Upper lobe of left lung (tissue), 4 donors: ENCODE data around the gene PRCD.

ENCODE experiments used
- EP300 ChIP-seq, 4 donors: sonication (generic); formaldehyde crosslinking; IDR thresholded peaks; one replicate each; pipeline ENCODE4 v1.5.1; 2017; ENCODE audit warnings: antibody characterized with exemption in 4 of 4, control low read depth in 2 of 4
- TF ChIP-seq, protein P1 (sequence below), 6 experiments: fragments of 450-650 bp in 4 of 6; fragments of 200-600 bp in 2 of 6; sonication (generic) in 2 of 6; IDR thresholded peaks; one replicate each; pipeline ENCODE4 v1.5.1; 2016 to 2019; ENCODE audit warnings: antibody characterized with exemption in 6 of 6

DNA sequence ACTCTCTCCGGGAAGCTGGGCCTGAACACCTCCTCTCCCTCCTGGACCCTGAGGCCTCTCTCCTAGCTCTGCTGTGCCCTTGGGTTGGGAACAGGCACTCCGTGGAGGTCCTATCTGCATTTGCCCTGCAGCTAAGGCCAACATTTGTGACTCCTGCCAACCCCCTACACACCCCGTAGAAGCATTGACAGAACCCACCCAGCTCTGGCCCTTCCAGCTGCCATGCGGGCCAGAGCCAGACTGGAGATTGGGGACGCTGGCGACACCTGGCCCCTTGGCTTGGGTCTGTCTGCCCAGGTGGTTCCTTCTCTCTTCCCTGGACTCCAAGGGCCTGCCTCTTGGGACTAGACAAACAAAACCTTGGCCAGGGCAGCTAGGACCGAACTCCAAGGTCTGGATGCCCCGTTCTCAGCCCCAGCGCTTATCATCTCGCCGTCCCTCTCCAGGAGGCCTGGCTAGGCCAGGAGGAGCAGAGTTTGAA is 38.0 kb upstream of the PRCD start:
- TF ChIP-seq, protein P1, sequence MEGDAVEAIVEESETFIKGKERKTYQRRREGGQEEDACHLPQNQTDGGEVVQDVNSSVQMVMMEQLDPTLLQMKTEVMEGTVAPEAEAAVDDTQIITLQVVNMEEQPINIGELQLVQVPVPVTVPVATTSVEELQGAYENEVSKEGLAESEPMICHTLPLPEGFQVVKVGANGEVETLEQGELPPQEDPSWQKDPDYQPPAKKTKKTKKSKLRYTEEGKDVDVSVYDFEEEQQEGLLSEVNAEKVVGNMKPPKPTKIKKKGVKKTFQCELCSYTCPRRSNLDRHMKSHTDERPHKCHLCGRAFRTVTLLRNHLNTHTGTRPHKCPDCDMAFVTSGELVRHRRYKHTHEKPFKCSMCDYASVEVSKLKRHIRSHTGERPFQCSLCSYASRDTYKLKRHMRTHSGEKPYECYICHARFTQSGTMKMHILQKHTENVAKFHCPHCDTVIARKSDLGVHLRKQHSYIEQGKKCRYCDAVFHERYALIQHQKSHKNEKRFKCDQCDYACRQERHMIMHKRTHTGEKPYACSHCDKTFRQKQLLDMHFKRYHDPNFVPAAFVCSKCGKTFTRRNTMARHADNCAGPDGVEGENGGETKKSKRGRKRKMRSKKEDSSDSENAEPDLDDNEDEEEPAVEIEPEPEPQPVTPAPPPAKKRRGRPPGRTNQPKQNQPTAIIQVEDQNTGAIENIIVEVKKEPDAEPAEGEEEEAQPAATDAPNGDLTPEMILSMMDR (IDR thresholded peaks at IDR 0.05): no peak
- TF ChIP-seq EP300 (IDR thresholded peaks at IDR 0.05): no peak
